Right lobe of liver (tissue), 6 donors: Measurements from ENCODE around the gene PCDHGA3. TPM values are rescaled to one million over a fixed set of nuclear protein-coding genes. Genes with fewer than 3 reads are reported as not detected.
"Not testable (repeated sequence)": the region's sequence is repeated elsewhere in the genome, so short reads cannot be mapped to it uniquely, and the experiment has no call there.

Experiments
- ATAC-seq, 4 donors: fragments of 200-7000 bp; cut with Tn5 transposase; one replicate each; pipeline ENCODE4 v1.9.1; 2020; ENCODE audit warnings: mild to moderate bottlenecking in 4 of 4, moderate library complexity in 4 of 4
- DNase-seq, 3 donors: peaks; one replicate each; pipeline ENCODE4 v3.0.0-alpha.2; 2020
- H3K27ac ChIP-seq, 3 donors: fragments of 200-600 bp; one replicate each; pipeline ENCODE4 v1.8.0; 2022
- H3K27me3 ChIP-seq, 2 donors: fragments of 200-600 bp; one replicate each; pipeline ENCODE4 v1.8.0; 2022
- H3K36me3 ChIP-seq, 4 donors: fragments of 200-600 bp; sonication (generic) in 1 of 4; one replicate each; pipeline versions ENCODE4 v1.5.1 to v1.8.0; 2017 to 2022; ENCODE audit warnings: control low read depth in 1 of 4
- H3K4me1 ChIP-seq, 4 donors: fragments of 200-600 bp; sonication (generic) in 1 of 4; one replicate each; pipeline versions ENCODE4 v1.5.1 to v1.8.0; 2017 to 2022; ENCODE audit warnings: control low read depth in 1 of 4
- H3K4me3 ChIP-seq, 3 donors: fragments of 200-600 bp; one replicate each; pipeline ENCODE4 v1.8.0; 2022
- H3K9me3 ChIP-seq, 4 donors: fragments of 200-600 bp; sonication (generic) in 1 of 4; one replicate each; pipeline versions ENCODE4 v1.5.1 to v1.8.0; 2017 to 2022; ENCODE audit warnings: control low read depth in 1 of 4
- CTCF ChIP-seq, 4 donors: fragments of 200-600 bp in 3 of 4; fragments of 450-650 bp in 1 of 4; IDR thresholded peaks; one replicate each; pipeline versions ENCODE4 v1.5.1 to v1.8.0; 2016 to 2022; ENCODE audit warnings: antibody characterized with exemption in 4 of 4, mild to moderate bottlenecking in 2 of 4
- POLR2A ChIP-seq: fragments of 450-650 bp; IDR thresholded peaks from one replicate; pipeline ENCODE4 v1.6.1; 2017; ENCODE audit warnings: antibody characterized with exemption, mild to moderate bottlenecking
- WGBS: methylation state at CpG from one replicate; pipeline ENCODE4 v1.1.6; 2018; ENCODE audit warnings: low coverage, low lambda C conversion rate; ENCODE audit not compliant: insufficient coverage; ENCODE audit errors: missing lambda C conversion rate; 5-methylcytosine and 5-hydroxymethylcytosine counted together
- intact Hi-C, 2 donors: fragments of 100-400 bp; cut with DNase I; formaldehyde crosslinking; loops; one replicate each; pipeline versions ENCODE4 v1.11.2 to v1.14.1; 2022
- total RNA-seq, 6 experiments: library from RNA; depleted of rRNA in 2 of 6; stranded (reverse); fragments of >200 nt in 2 of 6; fragmentation: NEBNext Ultra II Directional in 3 of 6; extraction: Animal tissue kit (Norgen Biotek cat#: 25700) in 3 of 6; gene quantifications; one replicate each; pipeline versions ENCODE4 v1.1.0 to v1.2.4, GENCODE V29; 2016 to 2023
- donor health status: DM: no; HTN: yes; CAD: no.
- donor health status: DM: no; HTN: no; CAD: no.
- donor health status: DM: no; HTN: no; CAD: no.
- donor health status: DM: no; HTN: yes; CAD: no.
- donor health status: DM: no; HTN: yes; CAD: no.

PCDHGA3 gene
- total RNA-seq, 6 experiments from 2014 or later: 0.51 to 1.8 (median 0.76) TPM

GRCh38 chr5:141371572-141372475 is 28.2 kb downstream of the PCDHGA3 start:
- Histone ChIP-seq H3K27ac (no peak overlapping the region), H3K4me1 (no peaks in the 10 kb centered on the region), H3K9me3 (peaks cover 0 to 10% (median 6%) of the 10 kb centered on the region in 4 donors), H3K36me3 (no peaks in the 10 kb centered on the region), H3K27me3 (no peaks in the 10 kb centered on the region), H3K4me3 (no peak overlapping the region)
- ATAC-seq (no peak), DNase-seq (no peak)
- TF ChIP-seq CTCF (IDR thresholded peaks at IDR 0.05) (no peak), POLR2A (no peak)
- intact Hi-C loops: no loop called here
- 34% methylated on average over 16 of the region's 69 CpGs for WGBS

GRCh38 chr5:141373673-141374317 is 30.2 kb downstream of the PCDHGA3 start, which contains the start of gene PCDHGA6:
Gene PCDHGA6 (plus strand): TSS chr5:141373891. CDS start chr5:141374084, 193 bp downstream.
- Histone ChIP-seq H3K4me3 (peak within 1 kb of the TSS in 1 of 3 donors; percentile 16), H3K27me3 (no peaks in the 10 kb centered on the region), H3K9me3 (peaks cover 0 to 10% (median 2%) of the 10 kb centered on the region in 4 donors), H3K36me3 (no peaks in the 10 kb centered on the region), H3K27ac (no peak within 1 kb of the TSS), H3K4me1 (no peaks in the 10 kb centered on the region)
- ATAC-seq (peak in 1 of 4 donors; percentile 25), DNase-seq (no peak)
- TF ChIP-seq POLR2A: no peak
- TF ChIP-seq CTCF (IDR thresholded peaks at IDR 0.05): peak; percentile 4 to 31 (median 26)
- 11% methylated on average over 9 of the region's 27 CpGs for WGBS
- intact Hi-C loops: no loop called here

- Histone ChIP-seq H3K4me1 (no peaks in the 10 kb centered on the region), H3K36me3 (no peaks in the 10 kb centered on the region), H3K4me3 (no peak overlapping the region), H3K27ac (no peak overlapping the region), H3K27me3 (no peaks in the 10 kb centered on the region), H3K9me3 (peaks cover 0 to 10% (median 2%) of the 10 kb centered on the region in 4 donors)
- DNase-seq: no peak
- whole genome bisulfite sequencing: 64% methylated on average over 10 of the region's 14 CpGs
- intact Hi-C loops: no loop called here
- TF ChIP-seq POLR2A: no peak
- TF ChIP-seq CTCF (IDR thresholded peaks at IDR 0.05): no peak
- ATAC-seq: no peak
Measured at GRCh38 chr5:141374627-141375026, 31.0 kb downstream of the PCDHGA3 start.

GRCh38 chr5:141375444-141376155 is 32.0 kb downstream of the PCDHGA3 start:
- H3K27me3 ChIP-seq, ATAC-seq, H3K4me1 ChIP-seq, H3K36me3 ChIP-seq, H3K27ac ChIP-seq, intact Hi-C loops, DNase-seq, H3K4me3 ChIP-seq: not testable (repeated sequence)
- WGBS: 38% methylated on average over 11 of the region's 48 CpGs
- H3K9me3 ChIP-seq: peaks cover 0 to 10% (median 2%) of the 10 kb centered on the region in 4 donors
